GM19238 (cell line): Measurements from ENCODE around the gene DENND6B.

Experiments used
- DNase-seq: peaks from one replicate; pipeline ENCODE4 v3.0.0; 2011; ENCODE audit warnings: low spot score; ENCODE audit not compliant: insufficient read length

The DENND6B gene

GRCh38 chr22:50315289-50316113 is 11.3 kb downstream of the DENND6B start:
- DNase-seq: no peak

- DNase-seq: peak; percentile 92
Observed at GRCh38 chr22:50314455-50315288, 12.1 kb downstream of the DENND6B start.

- DNase-seq: no peak
Observed at GRCh38 chr22:50314081-50314454, 12.7 kb downstream of the DENND6B start.

GRCh38 chr22:50313600-50313999 is 13.2 kb downstream of the DENND6B start:
- no peak for DNase-seq

- DNase-seq: no peak
Observed at GRCh38 chr22:50313021-50313420, 13.8 kb downstream of the DENND6B start.

- DNase-seq: no peak
Observed at GRCh38 chr22:50312371-50312770, 14.4 kb downstream of the DENND6B start.

GRCh38 chr22:50311606-50312351 is 15.0 kb downstream of the DENND6B start:
- no peak for DNase-seq

- DNase-seq: no peak
Observed at GRCh38 chr22:50310949-50311444, 15.8 kb downstream of the DENND6B start.

- DNase-seq: no peak
Observed at GRCh38 chr22:50310031-50310722, 16.6 kb downstream of the DENND6B start.

GRCh38 chr22:50309601-50309991 is 17.2 kb downstream of the DENND6B start:
- DNase-seq: no peak

GRCh38 chr22:50308986-50309600 is 17.7 kb downstream of the DENND6B start:
- no peak for DNase-seq

- DNase-seq: no peak
Observed at GRCh38 chr22:50308597-50308935, 18.2 kb downstream of the DENND6B start.

- DNase-seq: no peak
Observed at GRCh38 chr22:50307890-50308596, 18.8 kb downstream of the DENND6B start.

- DNase-seq: peak; percentile 91
Observed at GRCh38 chr22:50306753-50307749, 19.8 kb downstream of the DENND6B start, which contains the start of gene PLXNB2. PLXNB2 (minus strand) TSS chr22:50307646; CDS start chr22:50290584, 17,062 bp downstream.

- no peak for DNase-seq
Observed at GRCh38 chr22:50305923-50306566, 20.8 kb downstream of the DENND6B start.

- DNase-seq: no peak
Observed at GRCh38 chr22:50305393-50305922, 21.4 kb downstream of the DENND6B start.

- DNase-seq: no peak
Observed at GRCh38 chr22:50304528-50305392, 22.1 kb downstream of the DENND6B start.
